SKM-1 (cell line): ENCODE results near the gene BRCC3.

Experiments used
- DNase-seq: peaks from one replicate; lab custom pipeline; 2025; ENCODE audit not compliant: unreplicated experiment; lab: John Stamatoyannopoulos, UW

BRCC3 gene

DNA sequence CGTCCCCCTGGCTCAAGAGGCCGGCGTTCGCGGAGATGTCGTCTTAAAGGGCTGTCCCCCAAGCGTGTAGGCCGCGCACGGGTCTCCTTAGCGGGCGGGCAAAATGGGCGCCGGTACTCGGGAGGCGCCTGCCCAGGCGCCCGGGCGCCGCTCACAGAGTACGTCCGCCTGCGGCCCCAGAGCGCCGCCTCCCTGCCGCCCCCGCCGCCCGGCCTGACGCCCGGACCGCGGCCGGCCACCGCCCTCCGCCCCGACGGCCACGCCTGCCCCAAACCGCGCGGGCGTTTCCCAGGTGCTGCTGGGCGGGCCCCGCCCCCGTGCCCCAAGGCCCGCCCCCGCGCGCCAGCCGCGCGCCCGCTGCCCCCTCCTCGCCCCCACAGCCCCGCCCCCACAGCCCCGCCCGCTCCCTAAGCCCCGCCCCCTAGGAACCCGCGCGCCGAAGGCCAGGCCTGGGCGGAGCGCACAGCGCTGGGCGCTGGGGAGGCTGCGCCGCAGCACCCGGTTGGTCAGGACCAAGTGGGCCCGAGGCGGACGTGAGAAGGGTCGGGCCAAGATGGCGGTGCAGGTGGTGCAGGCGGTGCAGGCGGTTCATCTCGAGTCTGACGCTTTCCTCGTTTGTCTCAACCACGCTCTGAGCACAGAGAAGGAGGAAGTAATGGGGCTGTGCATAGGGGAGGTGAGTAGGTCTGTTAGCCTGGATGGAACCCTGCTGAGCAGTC is at the start of gene BRCC3, which contains the start of the genes CMC4 and MTCP1:
Gene BRCC3 (plus strand): TSS at position 534 of the 719 bp plus-strand sequence. CDS start 20 bp downstream, at position 554.
Gene CMC4 (minus strand): TSS at position 162 of the 719 bp plus-strand sequence. CDS start 7,113 bp downstream, outside the sequence.
Gene MTCP1 (minus strand): TSS at position 162 of the 719 bp plus-strand sequence. CDS start 5,126 bp downstream, outside the sequence.
- DNase-seq: peak; percentile 55

DNA sequence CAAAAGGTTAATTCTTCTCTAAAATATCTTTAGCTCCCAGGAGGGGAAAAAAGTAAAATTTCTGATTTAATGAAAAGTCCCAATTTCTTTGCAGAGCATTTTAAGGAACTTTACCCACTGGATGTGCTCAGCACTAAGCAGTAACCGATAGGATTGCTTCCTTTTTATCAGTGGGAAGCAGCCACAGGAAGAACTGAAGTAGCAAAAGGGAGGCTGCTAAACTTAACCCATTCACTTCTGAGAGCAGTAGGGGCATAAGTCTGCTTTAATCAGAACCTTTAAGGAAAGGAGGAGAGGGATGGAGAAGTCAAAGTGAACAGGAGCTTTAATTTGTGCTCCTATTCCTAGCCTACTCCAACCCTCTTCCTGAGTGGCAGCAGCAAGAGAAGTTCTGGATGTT is 48.7 kb upstream of the BRCC3 start, which contains the start of gene F8:
Gene F8 (minus strand): TSS at position 139 of the 400 bp plus-strand sequence. CDS start 171 bp downstream, outside the sequence.
- no peak for DNase-seq

GRCh38 chrX:155023907-155024833 is 47.1 kb upstream of the BRCC3 start:
- no peak for DNase-seq

GRCh38 chrX:155026420-155026726 is 44.9 kb upstream of the BRCC3 start:
- no peak for DNase-seq

- DNase-seq: peak; percentile 55
Measured at GRCh38 chrX:155026727-155027508, 44.4 kb upstream of the BRCC3 start, which contains the start of gene FUNDC2. FUNDC2 (plus strand) TSS chrX:155026844; CDS start chrX:155026939, 95 bp downstream.

- no peak for DNase-seq
Measured at GRCh38 chrX:155027509-155028066, 43.7 kb upstream of the BRCC3 start.

DNA sequence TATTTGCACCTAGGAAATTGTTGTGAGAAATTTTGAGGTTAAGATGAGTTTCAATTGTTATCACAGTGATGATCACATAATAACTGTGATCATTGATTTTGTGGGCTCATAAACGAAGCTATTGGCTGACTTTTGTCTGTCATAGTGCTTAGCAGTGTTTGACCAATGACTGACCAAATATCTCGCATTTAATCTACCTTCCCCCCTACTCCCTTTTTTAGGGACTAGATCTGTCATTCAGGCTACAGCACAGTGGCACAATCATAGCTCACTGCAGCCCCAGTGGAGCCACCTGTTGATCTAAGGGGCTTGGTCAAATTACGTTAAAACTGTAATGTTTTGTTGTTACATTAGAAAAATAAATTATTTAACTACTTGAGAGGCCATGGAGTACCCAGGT is 43.2 kb upstream of the BRCC3 start:
- no peak for DNase-seq

- no peak for DNase-seq
Measured at GRCh38 chrX:155028877-155029291, 42.4 kb upstream of the BRCC3 start.

DNA sequence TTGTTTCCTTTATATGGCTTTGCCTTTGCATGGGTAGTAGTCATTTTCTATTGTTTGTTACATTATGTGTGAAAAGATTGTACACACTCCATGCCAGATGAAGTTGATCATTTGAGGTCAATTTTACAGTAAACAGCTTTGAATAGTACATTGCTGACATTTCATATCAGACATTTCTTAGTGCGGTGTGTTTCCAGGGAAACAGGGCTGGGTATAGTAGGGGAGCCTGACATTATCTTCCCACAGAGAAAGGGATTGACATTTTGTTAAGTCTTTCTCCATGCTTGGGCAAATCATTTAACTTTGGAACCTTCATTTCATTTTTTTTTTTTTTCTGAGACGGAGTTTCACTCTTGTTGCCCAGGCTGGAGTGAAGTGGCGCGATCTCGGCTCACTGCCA is 39.7 kb upstream of the BRCC3 start:
- DNase-seq: no peak

DNA sequence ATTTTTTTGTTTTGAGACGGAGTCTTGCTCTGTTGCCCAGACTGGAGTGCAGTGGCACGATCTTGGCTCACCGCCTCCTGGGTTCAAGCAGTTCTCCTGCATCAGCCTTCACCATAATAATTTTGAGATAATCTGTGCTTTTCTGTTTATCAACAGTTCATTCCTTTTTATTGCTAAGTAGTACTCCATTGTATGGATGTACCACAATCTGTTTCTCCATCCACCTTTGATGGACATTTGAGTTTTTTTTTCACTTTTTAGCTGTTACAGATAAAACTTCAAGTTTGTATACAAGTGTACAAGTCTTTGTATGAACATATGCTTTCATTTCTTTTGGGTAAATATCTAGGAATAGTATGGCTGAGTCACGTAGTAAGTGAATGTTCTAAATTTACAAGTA is 35.6 kb upstream of the BRCC3 start:
- no peak for DNase-seq

GRCh38 chrX:155046129-155046810 is 25.0 kb upstream of the BRCC3 start:
- DNase-seq: no peak

- DNase-seq: no peak
Measured at GRCh38 chrX:155046811-155047528, 24.3 kb upstream of the BRCC3 start.

DNA sequence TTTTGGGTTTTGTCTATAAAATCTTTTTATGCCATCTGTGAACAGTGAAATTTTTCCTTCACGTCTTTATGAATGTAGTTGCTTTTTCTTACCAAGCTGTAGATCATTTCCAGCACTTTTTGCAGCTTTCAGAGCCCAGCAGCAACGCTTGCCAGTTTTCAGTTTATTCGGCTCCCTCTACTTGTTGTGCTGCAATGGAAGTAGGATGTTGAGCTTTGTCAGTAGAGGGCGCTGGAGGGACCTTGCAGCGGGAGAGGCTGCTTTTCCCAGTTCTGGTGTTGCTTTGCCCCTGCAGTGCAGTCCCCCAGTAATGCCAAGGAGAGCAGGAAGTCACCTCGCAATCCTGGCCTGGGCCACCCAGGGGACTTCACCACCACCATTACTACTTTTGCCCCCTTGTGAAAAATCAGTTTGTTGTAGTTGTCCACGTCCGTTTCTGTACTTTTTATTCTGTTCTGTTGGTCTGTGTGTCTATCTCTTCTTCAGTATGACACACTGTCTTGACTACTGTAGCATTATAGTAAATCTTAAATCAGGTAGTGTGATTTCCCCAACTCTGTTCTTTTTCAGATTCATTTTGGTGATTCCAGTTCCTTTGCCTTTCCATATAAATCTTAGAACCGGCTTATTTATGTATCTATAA is 22.2 kb upstream of the BRCC3 start:
- peak; percentile 2 for DNase-seq

GRCh38 chrX:155052738-155053498 is 18.4 kb upstream of the BRCC3 start:
- no peak for DNase-seq

GRCh38 chrX:155053656-155054055 is 17.7 kb upstream of the BRCC3 start:
- no peak for DNase-seq

GRCh38 chrX:155054255-155054654 is 17.1 kb upstream of the BRCC3 start:
- no peak for DNase-seq

- DNase-seq: no peak
Measured at GRCh38 chrX:155055494-155055893, 15.8 kb upstream of the BRCC3 start.

GRCh38 chrX:155056471-155056870 is 14.8 kb upstream of the BRCC3 start:
- no peak for DNase-seq
